GM23248 (cell line): Measurements from ENCODE around the gene RNF115. TPM values are rescaled to one million over a fixed set of nuclear protein-coding genes. Genes with fewer than 3 reads are reported as not detected.

Experiments
- DNase-seq: peaks from one replicate; pipeline ENCODE4 v3.0.0-alpha.2; 2015
- H2AFZ ChIP-seq: fragments of 200-600 bp; sonication (generic); 2 replicates; pipeline ENCODE4 v1.6.1; 2016; ENCODE audit warnings: antibody characterized with exemption
- H3F3A ChIP-seq: fragments of 200-600 bp; sonication (generic); 2 replicates; pipeline ENCODE4 v1.6.1; 2016; ENCODE audit warnings: mild to moderate bottlenecking, antibody characterized with exemption, mixed run types; ENCODE audit not compliant: insufficient read depth
- H3K27ac ChIP-seq: fragments of 200-600 bp; sonication (generic); 2 replicates; pipeline ENCODE4 v1.5.1; 2016; ENCODE audit warnings: mild to moderate bottlenecking
- H3K27me3 ChIP-seq: fragments of 200-600 bp; sonication (generic); replicated peaks from 2 replicates; pipeline ENCODE4 v1.6.1; 2016; ENCODE audit warnings: mild to moderate bottlenecking; ENCODE audit not compliant: insufficient read depth
- H3K36me3 ChIP-seq: fragments of 200-600 bp; sonication (generic); 2 replicates; pipeline ENCODE4 v1.6.1; 2016; ENCODE audit warnings: low read depth, mild to moderate bottlenecking
- H3K4me1 ChIP-seq: fragments of 200-600 bp; sonication (generic); 2 replicates; pipeline ENCODE4 v1.6.1; 2016; ENCODE audit warnings: mild to moderate bottlenecking; ENCODE audit not compliant: insufficient read depth
- H3K4me2 ChIP-seq: fragments of 200-600 bp; sonication (generic); one replicate; pipeline ENCODE4 v1.6.1; 2016; ENCODE audit warnings: mild to moderate bottlenecking; ENCODE audit not compliant: unreplicated experiment
- H3K4me3 ChIP-seq: fragments of 200-600 bp; sonication (generic); 2 replicates; pipeline ENCODE4 v1.5.1; 2016; ENCODE audit warnings: mild to moderate bottlenecking
- H3K79me2 ChIP-seq: fragments of 200-600 bp; sonication (generic); 2 replicates; pipeline ENCODE4 v1.6.1; 2016; ENCODE audit warnings: mild to moderate bottlenecking; ENCODE audit not compliant: insufficient read depth
- H3K9ac ChIP-seq: fragments of 200-600 bp; sonication (generic); 2 replicates; pipeline ENCODE4 v1.6.1; 2016; ENCODE audit warnings: mild to moderate bottlenecking
- H3K9me2 ChIP-seq: fragments of 200-600 bp; sonication (generic); 2 replicates; pipeline ENCODE4 v1.6.1; 2016; ENCODE audit warnings: mixed run types, mild to moderate bottlenecking, moderate library complexity; ENCODE audit not compliant: insufficient read depth
- H3K9me3 ChIP-seq: fragments of 200-600 bp; sonication (generic); one replicate; pipeline ENCODE4 v1.6.1; 2017; ENCODE audit warnings: low read depth
- H4K20me1 ChIP-seq: fragments of 200-600 bp; sonication (generic); 2 replicates; pipeline ENCODE4 v1.6.0; 2016; ENCODE audit not compliant: insufficient read depth
- EZH2 ChIP-seq: fragments of 200-600 bp; sonication (generic); IDR thresholded peaks from 2 replicates; pipeline ENCODE4 v1.6.1; 2018; ENCODE audit warnings: antibody characterized with exemption, mild to moderate bottlenecking; ENCODE audit not compliant: insufficient read depth, poor library complexity, severe bottlenecking
- EZH2phosphoT487 ChIP-seq: fragments of 200-600 bp; sonication (generic); IDR thresholded peaks from 2 replicates; pipeline ENCODE4 v1.6.1; 2018; ENCODE audit warnings: antibody characterized with exemption, moderate library complexity, mild to moderate bottlenecking, low read depth; ENCODE audit not compliant: insufficient read depth
- WGBS, 2 experiments: methylation state at CpG; one replicate each; pipeline ENCODE4 v1.1.6; 2015 to 2017; ENCODE audit warnings: low lambda C conversion rate in 2 of 2, low coverage in 1 of 2; ENCODE audit errors: missing lambda C conversion rate in 2 of 2; 5-methylcytosine and 5-hydroxymethylcytosine counted together
- in situ Hi-C: fragments of 300-500 bp; cut with MboI; formaldehyde crosslinking; loops from 2 replicates; pipeline ENCODE4 v1.15.0; 2020
- polyA plus RNA-seq: library from polyadenylated mRNA; unstranded; fragments of >200 nt; fragmentation: Nextera tagmentation; extraction: Ambion mirVana; gene quantifications from 2 replicates; pipeline ENCODE4 v1.2.1, GENCODE V29; 2016
- total RNA-seq: library from RNA; depleted of rRNA; stranded (reverse); fragments of >200 nt; shearing (Covaris generic); gene quantifications from 2 replicates; pipeline ENCODE4 v1.2.3, GENCODE V29; 2014; rRNA removed

The RNF115 gene
- total RNA-seq (14.5 and 14.8 TPM in 2 replicates), polyA plus RNA-seq (13.9 and 14.2 TPM in 2 replicates)

GRCh38 chr1:145823565-145824498 is at the start of gene RNF115, which contains the start of gene POLR3C:
Gene RNF115 (minus strand): TSS chr1:145824095. CDS start chr1:145823873, 222 bp downstream.
Gene POLR3C (plus strand): TSS chr1:145824200. CDS start chr1:145825777, 1,577 bp downstream.
- Histone ChIP-seq H3K9ac (peak within 1 kb of the TSS; percentile 93), H3K27ac (peak within 1 kb of the TSS; percentile 89), H4K20me1 (no peaks in the 10 kb centered on the region), H3K79me2 (peaks cover 62% of the 10 kb centered on the region), H3F3A (peaks cover 13% of the 10 kb centered on the region), H3K9me3 (no peaks in the 10 kb centered on the region), H3K9me2 (no peaks in the 10 kb centered on the region), H3K4me3 (peak within 1 kb of the TSS; percentile 93), H3K36me3 (peaks cover 31% of the 10 kb centered on the region), H3K4me1 (peaks cover 14% of the 10 kb centered on the region), H3K27me3 (no peaks in the 10 kb centered on the region), H3K4me2 (peak within 1 kb of the TSS; percentile 90), H2AFZ (peak within 1 kb of the TSS; percentile 85)
- TF ChIP-seq EZH2phosphoT487, result no peak
- WGBS, 2 experiments, result 2% methylated on average over 73 to 88 of the region's 89 CpGs
- DNase-seq, result peak; percentile 96
- in situ Hi-C loops, result no loop called here

DNA sequence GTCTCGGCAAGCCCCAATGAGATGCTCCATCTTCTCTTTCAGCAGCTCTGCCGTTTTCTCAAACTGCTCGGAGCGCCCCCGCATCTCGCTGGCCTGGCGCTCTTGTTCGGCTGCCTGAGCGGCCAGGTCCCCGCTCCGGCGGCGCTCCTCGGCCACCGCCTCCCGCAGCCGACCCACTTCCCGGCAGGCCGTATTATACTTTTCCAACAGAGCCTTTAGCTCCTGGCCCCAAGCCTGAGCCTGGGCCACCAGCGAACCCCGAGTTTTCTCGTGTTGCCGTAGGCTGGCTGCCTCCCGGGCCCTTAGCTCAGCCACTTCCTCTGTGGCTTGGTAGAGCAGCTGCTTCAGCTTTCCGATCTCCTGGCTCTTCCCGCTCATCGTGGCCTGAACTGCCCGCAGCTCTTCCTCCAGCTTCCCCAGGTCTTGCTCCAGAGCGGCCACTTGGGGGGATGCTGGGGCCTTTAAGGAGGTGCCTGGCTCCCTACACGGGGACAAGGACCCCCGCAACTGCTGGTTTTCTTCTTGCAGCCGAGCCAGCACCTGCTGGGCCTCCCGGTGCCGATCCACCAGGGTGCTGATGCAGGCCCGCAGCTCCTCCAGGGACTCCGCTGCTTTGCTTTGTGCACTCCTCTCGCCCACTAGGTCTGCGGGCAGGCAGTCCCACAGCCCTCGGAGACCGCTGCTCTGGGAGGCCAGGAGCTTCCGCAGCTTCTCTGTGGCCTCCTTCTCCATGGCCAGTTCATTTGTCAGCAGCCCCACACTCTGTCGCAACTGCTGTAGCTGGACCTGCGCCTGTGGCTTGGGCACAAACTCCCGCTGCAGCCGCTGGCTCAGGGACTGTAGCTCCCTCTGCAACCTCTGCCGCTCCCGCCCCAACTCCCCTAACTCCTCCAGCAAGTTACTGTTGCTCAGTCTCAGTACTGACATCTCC is 48.4 kb upstream of the RNF115 start:
- no peak for TF ChIP-seq EZH2phosphoT487
- no peak for TF ChIP-seq EZH2
- Histone ChIP-seq H3K4me3 (peak overlapping the region; percentile 62), H3K4me1 (peaks cover 18% of the 10 kb centered on the region), H2AFZ (peak overlapping the region; percentile 83), H3K9ac (peak overlapping the region; percentile 65), H3K79me2 (no peaks in the 10 kb centered on the region), H3K36me3 (no peaks in the 10 kb centered on the region), H3K27ac (peak overlapping the region; percentile 21), H3K9me3 (no peaks in the 10 kb centered on the region), H3F3A (peaks cover 6% of the 10 kb centered on the region; the same call in 1 of the 2 replicates), H4K20me1 (no peaks in the 10 kb centered on the region), H3K4me2 (peak overlapping the region; percentile 76), H3K9me2 (no peaks in the 10 kb centered on the region), H3K27me3 (no peaks in the 10 kb centered on the region)
- in situ Hi-C loops, result no loop called here
- WGBS, 2 experiments, result 5% methylated on average over 45 to 47 of the region's 47 CpGs
- DNase-seq, result peak; percentile 75

GRCh38 chr1:145868232-145868631 is 44.3 kb upstream of the RNF115 start:
- Histone ChIP-seq H3K4me2 (no peak overlapping the region), H4K20me1 (no peaks in the 10 kb centered on the region), H3K79me2 (no peaks in the 10 kb centered on the region), H3K9me2 (no peaks in the 10 kb centered on the region), H3K36me3 (no peaks in the 10 kb centered on the region), H3K9me3 (no peaks in the 10 kb centered on the region), H3K27ac (no peak overlapping the region), H3K4me3 (no peak overlapping the region), H2AFZ (no peak overlapping the region), H3K27me3 (no peaks in the 10 kb centered on the region), H3K9ac (no peak overlapping the region), H3F3A (peaks cover 6% of the 10 kb centered on the region; the same call in 1 of the 2 replicates), H3K4me1 (peaks cover 18% of the 10 kb centered on the region)
- DNase-seq, result no peak
- in situ Hi-C loops, result no loop called here
- WGBS, 2 experiments, result 51 to 53% methylated on average over 4 of the region's 4 CpGs
- TF ChIP-seq EZH2phosphoT487 (no peak), EZH2 (no peak)
